Rectal smooth muscle tissue (tissue), 1 donor: ENCODE results near the gene CXCL3.

ENCODE experiments used
- H3K27ac ChIP-seq: one replicate; pipeline ENCODE4 v1.7.0; 2013; ENCODE audit warnings: low read depth, low read length, inconsistent platforms
- H3K27me3 ChIP-seq: one replicate; pipeline ENCODE4 v1.7.0; 2013; ENCODE audit warnings: low read length; ENCODE audit not compliant: control insufficient read depth, insufficient read depth
- H3K36me3 ChIP-seq: one replicate; pipeline ENCODE4 v1.7.0; 2013; ENCODE audit warnings: low read length; ENCODE audit not compliant: control insufficient read depth, insufficient read depth
- H3K4me1 ChIP-seq: one replicate; pipeline ENCODE4 v1.7.0; 2013; ENCODE audit warnings: low read length; ENCODE audit not compliant: control insufficient read depth, insufficient read depth
- H3K4me3 ChIP-seq: one replicate; pipeline ENCODE4 v1.7.0; 2013; ENCODE audit warnings: low read length
- H3K9ac ChIP-seq: one replicate; pipeline ENCODE4 v1.7.0; 2013; ENCODE audit warnings: low read length

Gene CXCL3

DNA sequence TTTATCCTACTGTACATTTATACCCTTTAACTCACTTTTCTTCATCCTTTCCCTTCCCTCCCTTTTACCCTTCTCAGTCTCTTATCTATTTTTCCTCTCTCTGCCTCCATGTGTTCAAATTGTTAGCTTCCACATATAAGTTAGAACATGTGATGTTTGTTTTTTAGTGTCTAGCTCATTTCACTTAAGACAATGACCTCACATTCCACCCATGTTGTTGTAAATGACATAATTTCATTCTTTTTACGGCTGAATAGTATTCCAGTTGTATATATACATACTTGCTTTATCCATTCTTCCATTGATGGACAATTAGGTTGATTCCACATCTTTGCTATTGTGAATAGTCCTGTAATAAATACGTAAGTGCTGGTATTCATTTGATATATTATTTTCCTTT is 7.3 kb upstream of the CXCL3 start:
- no peak overlapping the region for H3K9ac ChIP-seq
- H3K4me3 ChIP-seq = no peak overlapping the region
- H3K4me1 ChIP-seq = no peaks in the 10 kb centered on the region
- no peaks in the 10 kb centered on the region for H3K27me3 ChIP-seq
- H3K27ac ChIP-seq = no peak overlapping the region
- H3K36me3 ChIP-seq = no peaks in the 10 kb centered on the region

DNA sequence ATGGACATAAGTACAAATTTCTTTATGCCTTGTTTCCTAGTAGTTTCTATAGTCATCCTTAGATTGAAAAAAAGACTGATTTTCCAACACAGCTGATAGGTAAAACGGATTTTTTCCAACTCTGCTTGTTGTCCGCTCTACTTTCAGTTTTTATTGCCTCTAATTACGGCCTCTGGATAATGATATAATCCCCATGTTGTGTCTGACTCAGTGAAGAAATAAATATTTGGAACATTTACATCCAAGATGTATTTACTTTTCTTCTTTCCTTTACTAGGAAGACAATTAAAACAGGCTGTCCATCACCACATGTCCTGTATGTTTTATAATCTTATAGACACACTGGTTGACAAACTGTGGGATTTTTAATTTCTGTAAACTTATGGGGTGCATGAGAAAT is 6.8 kb upstream of the CXCL3 start:
- Histone ChIP-seq H3K27ac (no peak overlapping the region), H3K4me1 (no peaks in the 10 kb centered on the region), H3K27me3 (no peaks in the 10 kb centered on the region), H3K9ac (no peak overlapping the region), H3K36me3 (no peaks in the 10 kb centered on the region), H3K4me3 (no peak overlapping the region)

DNA sequence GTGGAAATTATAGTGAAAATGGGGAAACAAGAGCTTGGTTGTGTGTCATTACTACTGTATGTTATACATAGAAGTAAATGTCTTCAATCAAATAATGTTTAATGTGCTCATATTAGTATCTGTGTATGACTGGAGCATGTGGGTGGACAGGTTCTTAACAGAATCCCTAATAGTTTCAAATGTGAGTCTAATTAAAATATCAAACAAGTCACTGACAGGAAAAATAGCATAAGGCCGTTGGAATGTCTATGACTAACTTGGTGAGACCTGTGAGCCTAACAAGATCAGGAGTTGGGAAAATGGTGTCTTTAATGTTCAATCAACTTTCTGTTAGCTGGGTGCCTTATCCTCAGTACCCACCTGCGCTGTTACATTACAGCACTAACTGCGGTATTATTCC is 6.2 kb upstream of the CXCL3 start:
- Histone ChIP-seq H3K27me3 (no peaks in the 10 kb centered on the region), H3K4me1 (no peaks in the 10 kb centered on the region), H3K27ac (no peak overlapping the region), H3K4me3 (no peak overlapping the region), H3K9ac (no peak overlapping the region), H3K36me3 (no peaks in the 10 kb centered on the region)

DNA sequence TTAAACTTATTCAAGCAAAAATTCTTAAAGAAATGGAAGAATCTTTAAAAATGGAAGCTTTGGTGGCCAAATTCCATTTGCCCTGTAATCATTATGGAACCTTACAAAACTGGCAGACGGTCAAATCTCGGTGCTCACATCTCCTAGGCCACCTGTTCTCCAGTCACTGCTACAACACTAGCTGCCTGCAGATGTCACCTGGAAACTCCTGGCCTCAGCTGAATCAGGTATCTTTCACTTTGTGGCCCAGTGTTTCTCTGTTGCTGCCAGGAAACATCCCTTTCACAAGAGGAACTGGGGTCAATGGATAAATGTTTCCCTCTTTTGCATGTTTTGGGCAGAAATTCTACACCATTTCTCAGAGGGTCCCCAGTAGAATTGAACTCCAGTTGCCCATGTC is 4.2 kb upstream of the CXCL3 start:
- Histone ChIP-seq H3K27me3 (no peaks in the 10 kb centered on the region), H3K4me1 (no peaks in the 10 kb centered on the region), H3K9ac (no peak overlapping the region), H3K36me3 (no peaks in the 10 kb centered on the region), H3K4me3 (no peak overlapping the region), H3K27ac (no peak overlapping the region)

DNA sequence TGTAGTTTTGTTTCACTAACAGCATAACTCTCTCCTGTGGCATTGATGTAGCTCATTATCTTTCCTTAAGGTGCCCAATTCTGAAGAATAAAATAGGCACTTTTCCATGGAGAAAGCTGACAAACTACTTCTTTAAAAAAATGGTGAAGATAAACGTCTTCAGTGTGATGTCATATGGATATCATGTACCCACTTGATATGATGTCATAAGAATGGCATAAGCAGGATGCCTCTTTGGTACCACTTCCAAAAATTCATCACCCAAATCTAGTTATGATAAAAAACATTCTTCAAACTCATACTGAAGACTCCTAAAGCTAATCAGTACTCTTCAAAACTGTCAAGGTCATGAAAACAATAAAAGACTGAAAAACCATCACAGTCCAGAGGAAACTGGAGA is 2.9 kb upstream of the CXCL3 start:
- no peaks in the 10 kb centered on the region for H3K36me3 ChIP-seq
- no peak overlapping the region for H3K4me3 ChIP-seq
- no peak overlapping the region for H3K27ac ChIP-seq
- H3K4me1 ChIP-seq = no peaks in the 10 kb centered on the region
- H3K9ac ChIP-seq = no peak overlapping the region
- no peaks in the 10 kb centered on the region for H3K27me3 ChIP-seq

DNA sequence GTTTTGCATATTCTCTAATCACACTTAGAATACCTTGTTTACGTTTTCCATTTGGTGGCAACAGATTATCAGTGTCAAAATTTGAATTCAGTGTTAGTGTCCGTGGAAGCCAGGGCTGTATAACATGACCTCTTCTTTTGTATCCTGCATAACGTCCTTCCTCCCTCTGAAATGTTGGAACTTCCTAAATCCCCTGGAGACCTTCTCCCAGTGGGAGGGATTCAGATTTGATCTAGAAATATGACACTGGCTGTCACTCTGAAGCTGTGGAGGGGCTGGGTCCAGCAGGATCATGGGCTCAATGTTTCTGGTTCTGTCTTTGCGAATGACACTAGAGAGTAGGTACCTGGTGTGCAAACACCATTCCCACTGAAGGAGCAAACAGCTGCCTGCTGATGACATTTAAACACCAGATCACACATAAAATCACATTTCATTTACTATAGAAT is 850 bp upstream of the CXCL3 start:
- Histone ChIP-seq H3K4me3 (peak overlapping the region; percentile 90), H3K27ac (no peak overlapping the region), H3K36me3 (no peaks in the 10 kb centered on the region), H3K4me1 (no peaks in the 10 kb centered on the region), H3K27me3 (no peaks in the 10 kb centered on the region), H3K9ac (no peak overlapping the region)

DNA sequence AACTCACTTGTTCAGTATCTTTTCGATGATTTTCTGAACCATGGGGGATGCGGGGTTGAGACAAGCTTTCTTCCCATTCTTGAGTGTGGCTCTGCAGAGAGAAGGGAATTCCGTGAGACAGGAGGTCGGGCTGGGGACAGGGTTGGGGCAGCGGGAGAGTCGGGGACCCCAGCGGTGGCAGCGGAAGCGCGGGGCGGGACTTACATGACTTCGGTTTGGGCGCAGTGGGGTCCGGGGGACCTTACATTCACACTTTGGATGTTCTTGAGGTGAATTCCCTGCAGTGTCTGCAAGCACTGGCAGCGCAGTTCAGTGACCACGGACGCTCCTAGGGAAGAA is 434 bp downstream of the CXCL3 start:
- H3K4me1 ChIP-seq = no peaks in the 10 kb centered on the region
- no peaks in the 10 kb centered on the region for H3K27me3 ChIP-seq
- H3K9ac ChIP-seq = peak overlapping the region; percentile 69
- peak overlapping the region; percentile 90 for H3K4me3 ChIP-seq
- no peak overlapping the region for H3K27ac ChIP-seq
- no peaks in the 10 kb centered on the region for H3K36me3 ChIP-seq

DNA sequence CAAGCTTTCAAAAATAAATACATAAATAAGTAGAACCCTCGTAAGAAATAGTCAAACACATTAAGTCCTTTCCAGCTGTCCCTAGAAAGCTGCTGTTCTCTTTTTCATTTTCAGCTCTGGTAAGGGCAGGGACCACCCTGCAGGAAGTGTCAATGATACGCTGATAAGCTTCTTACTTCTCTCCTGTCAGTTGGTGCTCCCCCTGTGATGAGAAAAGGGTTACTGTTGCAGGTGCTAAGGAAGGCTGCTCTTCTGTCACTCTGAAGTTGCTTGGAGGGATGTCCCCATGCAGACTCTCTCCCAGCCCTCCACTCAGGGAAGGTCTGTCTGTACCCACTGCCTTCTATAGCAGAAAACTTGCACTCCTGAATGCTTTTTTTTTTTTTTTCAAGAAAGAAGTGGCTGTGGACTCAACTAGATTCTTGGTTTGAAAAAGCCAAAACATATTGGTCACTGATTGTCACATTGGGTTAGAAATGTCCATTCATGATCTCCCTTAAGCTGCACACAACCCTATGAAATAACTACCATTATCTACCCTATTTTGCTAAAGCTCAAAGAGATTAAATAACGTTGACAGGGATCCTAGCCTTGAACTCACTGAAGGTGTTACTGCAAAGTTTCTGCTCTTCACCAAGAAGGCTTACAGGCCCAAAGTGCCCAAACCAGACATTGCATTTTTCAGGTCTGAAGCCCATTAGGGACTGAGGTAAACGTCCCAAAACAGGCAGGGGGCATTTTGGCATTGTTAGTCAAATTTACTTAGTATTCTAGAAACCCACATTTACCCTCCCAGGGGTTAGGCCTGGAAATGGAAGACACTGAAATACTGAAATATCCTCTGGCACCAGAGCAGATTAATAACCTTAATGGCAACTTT is 1.2 kb downstream of the CXCL3 start:
- Histone ChIP-seq H3K36me3 (no peaks in the 10 kb centered on the region), H3K4me1 (no peaks in the 10 kb centered on the region), H3K4me3 (peak overlapping the region; percentile 90), H3K27ac (no peak overlapping the region), H3K27me3 (no peaks in the 10 kb centered on the region), H3K9ac (no peak overlapping the region)

DNA sequence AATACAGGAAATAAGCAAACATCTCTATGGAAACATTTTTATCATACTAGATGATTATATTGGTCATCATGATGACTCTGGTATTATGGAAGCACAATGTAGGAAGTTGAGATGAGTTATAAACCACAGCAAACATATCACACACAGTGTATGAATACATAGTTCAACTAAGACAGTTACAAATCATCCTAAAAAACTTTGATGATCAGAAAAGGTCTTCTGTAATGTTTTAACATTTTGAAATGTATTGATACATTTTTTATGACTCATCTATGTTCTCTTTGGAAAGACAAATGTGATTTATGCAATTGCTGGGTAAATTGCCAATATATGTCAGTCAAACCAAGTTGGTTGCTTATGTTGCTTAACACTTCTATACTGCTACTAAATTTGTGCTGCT is 4.8 kb downstream of the CXCL3 start:
- no peaks in the 10 kb centered on the region for H3K27me3 ChIP-seq
- H3K4me1 ChIP-seq = no peaks in the 10 kb centered on the region
- no peak overlapping the region for H3K27ac ChIP-seq
- no peak overlapping the region for H3K4me3 ChIP-seq
- no peaks in the 10 kb centered on the region for H3K36me3 ChIP-seq
- H3K9ac ChIP-seq = no peak overlapping the region

DNA sequence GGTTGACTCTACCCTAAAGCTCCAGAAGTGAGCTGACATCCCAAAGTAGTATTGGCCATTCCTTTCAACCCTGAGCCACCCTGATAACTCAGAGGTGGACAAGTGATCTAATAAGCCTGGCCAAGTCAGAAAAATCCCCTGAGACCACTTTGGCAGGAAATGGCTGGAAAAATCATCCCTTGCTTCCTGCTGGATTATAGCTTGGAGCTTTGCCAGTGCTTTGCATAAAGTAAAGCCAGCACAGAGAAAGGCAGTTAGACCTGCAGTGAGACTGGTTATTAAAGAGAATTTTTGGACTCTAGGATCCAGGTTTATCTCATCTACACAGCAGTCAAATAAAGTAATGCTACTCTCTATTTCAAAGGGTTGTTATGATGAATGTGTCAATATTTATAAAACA is 6.4 kb downstream of the CXCL3 start:
- H3K4me1 ChIP-seq = no peaks in the 10 kb centered on the region
- H3K27ac ChIP-seq = no peak overlapping the region
- no peak overlapping the region for H3K4me3 ChIP-seq
- no peaks in the 10 kb centered on the region for H3K27me3 ChIP-seq
- H3K9ac ChIP-seq = no peak overlapping the region
- no peaks in the 10 kb centered on the region for H3K36me3 ChIP-seq

DNA sequence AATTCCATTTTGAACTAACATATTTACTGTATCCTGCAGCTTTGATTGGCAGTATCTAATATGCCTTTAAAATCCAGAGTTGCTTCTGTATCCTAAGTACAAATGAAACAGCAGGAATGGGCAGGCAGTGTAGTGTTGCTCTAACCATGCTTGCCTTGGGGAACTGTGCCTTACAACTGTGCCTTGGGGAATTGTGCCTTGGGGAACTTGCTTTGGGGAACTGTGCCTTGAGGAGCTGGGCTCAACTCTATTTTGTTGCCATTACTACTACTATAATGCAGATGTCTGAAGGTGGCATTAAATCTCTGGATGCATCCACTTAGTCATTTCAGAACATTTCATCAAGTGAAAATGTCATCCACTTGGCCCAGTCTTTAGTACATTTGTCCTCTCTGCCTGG is 6.9 kb downstream of the CXCL3 start:
- H3K27me3 ChIP-seq = no peaks in the 10 kb centered on the region
- H3K4me3 ChIP-seq = no peak overlapping the region
- H3K9ac ChIP-seq = no peak overlapping the region
- no peak overlapping the region for H3K27ac ChIP-seq
- no peaks in the 10 kb centered on the region for H3K4me1 ChIP-seq
- no peaks in the 10 kb centered on the region for H3K36me3 ChIP-seq

DNA sequence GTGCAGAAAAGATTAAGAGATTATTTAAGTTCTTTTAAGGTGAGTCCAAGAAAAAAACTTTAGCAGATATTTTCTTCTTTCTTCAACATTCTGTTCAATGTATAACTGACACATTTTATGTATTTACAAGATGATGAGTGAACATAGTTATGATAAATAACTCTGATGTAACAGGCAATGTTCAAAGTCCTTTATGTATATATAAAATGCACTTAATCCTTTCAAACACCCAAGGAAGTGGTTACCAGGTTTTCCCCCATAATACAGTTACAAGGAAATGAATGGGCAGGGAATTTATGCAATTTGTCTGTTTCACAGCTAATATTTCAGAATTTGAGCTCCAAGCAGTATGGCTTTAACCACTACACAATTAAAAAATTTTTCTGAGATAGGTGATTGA is 8.2 kb downstream of the CXCL3 start:
- H3K27me3 ChIP-seq = no peaks in the 10 kb centered on the region
- no peaks in the 10 kb centered on the region for H3K36me3 ChIP-seq
- H3K27ac ChIP-seq = no peak overlapping the region
- no peak overlapping the region for H3K9ac ChIP-seq
- no peaks in the 10 kb centered on the region for H3K4me1 ChIP-seq
- H3K4me3 ChIP-seq = no peak overlapping the region

DNA sequence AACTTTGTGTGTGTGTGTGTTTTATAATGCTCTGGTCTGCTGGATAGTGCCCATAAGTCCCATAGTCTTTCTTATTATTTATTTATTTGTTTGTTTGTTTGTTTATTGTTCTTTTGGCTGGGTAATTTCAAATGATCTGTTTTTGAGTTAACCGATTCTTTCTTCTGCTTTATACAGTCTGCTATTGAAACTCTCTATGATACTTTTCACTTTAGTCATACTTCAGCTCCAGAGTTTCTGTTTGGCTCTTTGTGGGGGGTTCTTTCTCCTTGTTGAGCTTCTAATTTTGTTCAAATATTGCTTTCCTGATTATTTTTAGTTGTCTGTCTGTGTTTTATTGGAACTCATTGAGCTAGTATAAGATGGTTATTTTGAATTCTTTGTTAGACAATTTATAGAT is 10.0 kb downstream of the CXCL3 start:
- Histone ChIP-seq H3K27me3 (no peaks in the 10 kb centered on the region), H3K27ac (no peak overlapping the region), H3K4me3 (no peak overlapping the region), H3K4me1 (no peaks in the 10 kb centered on the region), H3K36me3 (no peaks in the 10 kb centered on the region), H3K9ac (no peak overlapping the region)
